GM12801 (cell line): ENCODE data around the gene LIN37.

Experiments
- TF ChIP-seq, protein P1 (sequence below): IDR thresholded peaks from one replicate; pipeline ENCODE4 v1.5.1; 2011; ENCODE audit warnings: control low read depth; ENCODE audit not compliant: insufficient read length; ENCODE audit errors: extremely low read depth

Gene LIN37

DNA sequence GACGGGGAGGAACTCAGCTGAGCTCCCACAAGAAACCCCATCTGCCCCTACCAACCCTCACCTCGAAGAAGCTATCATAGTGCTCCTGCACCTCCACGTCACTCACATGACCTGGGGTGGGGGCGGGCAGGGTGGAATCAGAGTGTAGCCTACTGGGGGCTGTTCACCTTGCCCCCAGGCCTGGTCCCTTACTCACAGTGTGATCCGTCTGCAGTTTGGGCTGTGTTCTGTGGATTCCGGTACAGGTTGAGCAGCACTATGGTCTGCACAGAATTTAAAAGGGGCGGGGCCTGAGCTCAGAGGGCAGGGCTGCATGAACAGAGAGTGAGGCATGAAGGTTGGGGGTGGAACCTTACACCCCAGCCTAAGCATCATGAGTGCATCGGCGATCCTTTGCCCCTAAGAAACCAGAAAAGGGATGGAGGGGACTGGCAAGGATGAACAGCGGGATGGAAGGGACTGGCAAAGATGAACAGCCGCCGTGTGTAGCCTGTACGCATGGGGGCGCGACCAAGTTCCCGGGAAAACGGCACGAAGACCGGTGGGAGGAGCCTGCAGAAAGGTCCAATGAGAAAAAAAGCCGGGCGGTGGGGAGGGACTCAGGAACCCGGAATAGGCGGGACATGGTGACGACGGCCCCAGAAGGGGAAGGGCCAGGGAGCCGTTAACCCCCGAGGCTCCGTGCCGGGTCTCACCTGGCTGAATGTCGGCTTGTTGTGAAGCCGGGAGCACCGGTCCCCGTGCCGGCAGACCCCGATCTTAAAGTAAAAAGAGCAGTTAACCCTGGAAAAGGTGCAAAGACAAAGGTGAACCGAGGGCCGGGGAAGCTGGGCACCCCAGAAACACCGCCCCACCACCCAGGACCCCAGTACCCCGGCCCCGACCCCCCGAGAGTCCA is 3.7 kb upstream of the LIN37 start:
- TF ChIP-seq, protein P1, sequence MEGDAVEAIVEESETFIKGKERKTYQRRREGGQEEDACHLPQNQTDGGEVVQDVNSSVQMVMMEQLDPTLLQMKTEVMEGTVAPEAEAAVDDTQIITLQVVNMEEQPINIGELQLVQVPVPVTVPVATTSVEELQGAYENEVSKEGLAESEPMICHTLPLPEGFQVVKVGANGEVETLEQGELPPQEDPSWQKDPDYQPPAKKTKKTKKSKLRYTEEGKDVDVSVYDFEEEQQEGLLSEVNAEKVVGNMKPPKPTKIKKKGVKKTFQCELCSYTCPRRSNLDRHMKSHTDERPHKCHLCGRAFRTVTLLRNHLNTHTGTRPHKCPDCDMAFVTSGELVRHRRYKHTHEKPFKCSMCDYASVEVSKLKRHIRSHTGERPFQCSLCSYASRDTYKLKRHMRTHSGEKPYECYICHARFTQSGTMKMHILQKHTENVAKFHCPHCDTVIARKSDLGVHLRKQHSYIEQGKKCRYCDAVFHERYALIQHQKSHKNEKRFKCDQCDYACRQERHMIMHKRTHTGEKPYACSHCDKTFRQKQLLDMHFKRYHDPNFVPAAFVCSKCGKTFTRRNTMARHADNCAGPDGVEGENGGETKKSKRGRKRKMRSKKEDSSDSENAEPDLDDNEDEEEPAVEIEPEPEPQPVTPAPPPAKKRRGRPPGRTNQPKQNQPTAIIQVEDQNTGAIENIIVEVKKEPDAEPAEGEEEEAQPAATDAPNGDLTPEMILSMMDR = no peak

DNA sequence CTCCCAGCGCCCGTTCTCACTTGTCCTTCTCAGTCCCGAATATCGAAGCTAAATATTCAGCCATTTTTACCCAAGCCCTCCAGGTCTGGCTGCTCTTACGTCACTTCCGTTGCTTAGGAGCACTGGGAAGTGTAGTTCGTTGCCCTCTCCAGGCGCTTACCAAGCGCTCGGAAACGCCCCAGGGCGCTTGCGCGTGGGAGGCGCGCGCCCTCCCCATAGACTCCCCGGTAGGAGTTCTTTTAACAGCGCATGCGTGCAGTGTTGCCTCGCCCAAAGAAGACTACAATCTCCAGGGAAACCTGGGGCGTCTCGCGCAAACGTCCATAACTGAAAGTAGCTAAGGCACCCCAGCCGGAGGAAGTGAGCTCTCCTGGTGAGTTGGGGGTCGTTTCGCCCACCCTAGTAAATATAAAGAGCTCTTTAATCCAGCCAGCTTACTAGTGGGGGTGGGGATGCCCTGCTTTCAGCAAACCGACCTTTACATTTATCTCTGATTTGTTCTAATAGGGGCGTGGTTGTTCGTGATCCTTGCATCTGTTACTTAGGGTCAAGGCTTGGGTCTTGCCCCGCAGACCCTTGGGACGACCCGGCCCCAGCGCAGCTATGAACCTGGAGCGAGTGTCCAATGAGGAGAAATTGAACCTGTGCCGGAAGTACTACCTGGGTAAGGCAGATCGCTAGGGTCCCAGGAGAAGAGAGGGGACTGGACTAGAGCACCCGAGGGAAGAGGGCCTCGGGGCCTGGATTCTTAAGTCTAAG is 2.9 kb upstream of the LIN37 start, which contains the start of the genes PSENEN and U2AF1L4:
Gene PSENEN, plus strand, starts transcription at position 324 of the 759 bp plus-strand sequence. Its CDS starts 280 bp downstream, at position 604.
Gene U2AF1L4, minus strand, starts transcription at position 91 of the 759 bp plus-strand sequence. Its CDS starts 27 bp downstream, at position 64.
- TF ChIP-seq, protein P1 = no peak

DNA sequence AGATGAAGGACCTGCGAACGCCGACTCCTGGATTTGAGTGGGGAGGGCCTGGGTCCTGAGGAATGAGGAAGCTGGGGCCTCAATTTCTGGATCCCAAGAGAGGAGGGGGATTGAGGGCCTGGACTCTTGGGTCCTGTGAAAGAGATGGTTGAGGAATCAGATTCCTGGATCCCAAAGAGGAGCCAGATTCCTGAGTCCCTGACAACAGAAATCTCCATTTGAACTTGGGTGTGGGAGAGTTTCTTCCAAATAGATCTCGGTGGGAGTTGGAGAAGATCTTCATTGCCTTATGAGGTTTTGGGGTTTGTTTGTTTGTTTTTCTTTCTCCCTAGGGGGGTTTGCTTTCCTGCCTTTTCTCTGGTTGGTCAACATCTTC is 2.3 kb upstream of the LIN37 start:
- TF ChIP-seq, protein P1 = no peak

DNA sequence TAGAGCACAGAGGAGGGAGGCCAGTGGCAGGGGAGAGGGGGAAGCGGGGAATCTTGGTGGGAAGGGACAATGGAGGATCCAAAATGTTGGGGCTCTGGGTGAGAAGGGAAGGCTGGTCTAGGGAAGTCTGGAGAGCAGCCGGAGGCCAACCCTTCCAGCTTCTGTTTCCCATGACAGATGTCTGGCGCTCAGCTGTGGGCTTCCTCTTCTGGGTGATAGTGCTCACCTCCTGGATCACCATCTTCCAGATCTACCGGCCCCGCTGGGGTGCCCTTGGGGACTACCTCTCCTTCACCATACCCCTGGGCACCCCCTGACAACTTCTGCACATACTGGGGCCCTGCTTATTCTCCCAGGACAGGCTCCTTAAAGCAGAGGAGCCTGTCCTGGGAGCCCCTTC is 1.8 kb upstream of the LIN37 start:
- TF ChIP-seq, protein P1 = no peak

DNA sequence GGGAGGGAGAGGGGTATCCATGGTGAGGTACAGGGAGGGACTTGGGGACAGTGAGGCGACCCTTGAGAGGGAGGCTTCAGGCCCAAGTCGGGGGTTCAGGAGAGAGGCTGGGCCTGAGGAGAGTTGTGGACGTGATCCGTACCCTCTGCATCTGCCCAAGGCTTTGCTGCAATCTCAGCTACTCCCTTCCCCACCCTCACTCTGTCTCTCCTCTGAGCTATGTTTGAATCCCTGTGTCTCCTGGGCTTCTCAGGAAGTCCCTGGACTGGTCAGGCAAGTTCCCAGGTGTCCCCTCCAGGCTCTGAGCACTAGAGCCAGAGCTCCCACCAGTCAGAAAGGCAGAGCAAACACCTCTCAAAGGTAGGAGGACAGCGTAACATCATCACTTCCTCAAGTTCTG is 1.8 kb downstream of the LIN37 start:
- TF ChIP-seq, protein P1 = no peak

GRCh38 chr19:35751839-35752745 is 3.7 kb downstream of the LIN37 start:
- TF ChIP-seq, protein P1 = no peak
